HG03095 (cell line): ENCODE results near the gene KIF22.

Source experiments
- ATAC-seq: cut with Tn5 transposase; IDR thresholded peaks from one replicate; pipeline ENCODE4 v1.9.1; 2021; ENCODE audit warnings: moderate library complexity; ENCODE audit not compliant: unreplicated experiment

KIF22 gene

GRCh38 chr16:29794231-29794710 lies 3.7 kb downstream of the KIF22 start:
- no peak for ATAC-seq

DNA sequence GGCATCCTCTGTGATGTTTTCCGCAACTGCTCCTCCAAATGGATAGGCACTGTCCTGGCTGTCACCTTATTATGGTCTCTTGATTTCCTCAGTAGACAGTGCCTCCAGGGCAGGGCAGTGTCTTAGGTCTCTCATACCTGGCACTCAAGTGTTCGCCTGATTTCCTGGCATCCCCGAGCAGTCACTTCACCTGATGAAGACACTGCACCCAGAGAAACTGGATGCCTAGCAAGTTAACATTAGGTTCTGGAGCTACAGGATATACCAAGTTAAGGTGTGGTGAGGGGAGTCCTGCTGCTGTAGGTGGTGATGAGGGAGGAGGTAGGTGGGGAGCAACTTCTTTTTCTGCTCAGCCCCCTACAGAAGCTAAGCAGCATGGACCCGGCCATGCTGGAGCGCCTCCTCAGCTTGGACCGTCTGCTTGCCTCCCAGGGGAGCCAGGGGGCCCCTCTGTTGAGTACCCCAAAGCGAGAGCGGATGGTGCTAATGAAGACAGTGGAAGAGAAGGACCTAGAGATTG lies 11.9 kb downstream of the KIF22 start:
- no peak for ATAC-seq

DNA sequence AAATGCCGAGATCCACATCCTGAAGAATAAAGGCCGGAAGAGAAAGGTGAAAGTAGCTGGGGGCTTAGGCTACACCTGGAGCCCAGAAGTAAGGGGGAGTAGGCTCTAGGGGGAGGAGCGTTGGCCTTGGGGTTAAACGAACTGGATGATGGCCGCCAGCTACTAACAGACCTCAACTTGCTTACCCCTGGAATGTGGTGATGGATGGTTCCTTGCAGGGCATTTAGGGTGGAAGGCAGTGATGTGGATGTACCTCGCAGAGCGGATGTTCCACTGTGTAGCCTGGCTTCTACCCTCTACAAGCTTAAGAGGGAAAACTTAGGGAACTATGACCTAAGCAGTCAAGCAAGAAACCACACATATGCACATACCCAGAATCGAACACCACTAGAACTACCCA lies 13.5 kb downstream of the KIF22 start:
- no peak for ATAC-seq

GRCh38 chr16:29804455-29805231 lies 14.1 kb downstream of the KIF22 start:
- ATAC-seq = no peak

DNA sequence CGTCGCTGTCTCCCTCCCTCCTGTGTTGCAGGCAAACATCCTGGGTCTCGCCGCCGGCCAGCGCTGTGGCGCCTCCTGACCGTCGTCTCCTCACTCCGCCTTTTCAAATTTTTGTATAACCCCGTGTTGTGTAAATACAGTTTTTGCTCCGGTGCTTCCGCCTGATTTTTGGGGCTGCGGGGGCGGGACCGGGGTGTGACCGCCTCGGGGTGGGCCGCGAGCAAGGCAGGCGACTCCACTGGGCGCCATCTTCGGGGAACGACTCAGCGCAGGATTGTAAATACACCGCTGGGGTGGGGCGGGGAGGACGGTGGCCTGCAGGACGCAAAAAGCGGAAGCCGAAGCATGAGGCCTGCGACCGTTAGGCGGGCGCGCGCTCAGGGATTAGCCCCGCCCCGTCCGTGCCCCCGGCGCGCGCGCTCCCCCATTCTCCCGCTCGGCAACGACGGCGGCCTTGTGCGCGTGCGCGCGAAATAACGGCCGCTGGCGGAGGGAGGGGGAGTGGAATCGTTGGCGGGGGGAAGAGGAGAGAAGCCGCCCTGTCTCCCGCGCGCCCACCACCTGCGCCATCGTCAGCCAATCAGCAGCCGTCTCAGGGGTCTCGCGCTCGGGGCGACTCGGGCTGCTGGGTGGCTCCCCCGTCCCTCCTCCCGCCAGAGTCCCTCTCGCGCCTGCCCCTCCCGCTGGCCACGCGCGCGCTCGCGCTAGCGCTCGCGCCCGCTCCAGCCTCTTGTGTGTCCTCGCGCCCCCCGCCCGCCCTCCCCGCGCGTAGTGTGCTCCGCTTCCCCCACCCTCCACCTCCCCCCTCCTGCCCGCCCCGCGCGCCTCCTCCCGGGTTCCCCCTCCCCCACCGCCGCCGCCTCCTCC lies 14.9 kb downstream of the KIF22 start:
- ATAC-seq = peak; percentile 47

DNA sequence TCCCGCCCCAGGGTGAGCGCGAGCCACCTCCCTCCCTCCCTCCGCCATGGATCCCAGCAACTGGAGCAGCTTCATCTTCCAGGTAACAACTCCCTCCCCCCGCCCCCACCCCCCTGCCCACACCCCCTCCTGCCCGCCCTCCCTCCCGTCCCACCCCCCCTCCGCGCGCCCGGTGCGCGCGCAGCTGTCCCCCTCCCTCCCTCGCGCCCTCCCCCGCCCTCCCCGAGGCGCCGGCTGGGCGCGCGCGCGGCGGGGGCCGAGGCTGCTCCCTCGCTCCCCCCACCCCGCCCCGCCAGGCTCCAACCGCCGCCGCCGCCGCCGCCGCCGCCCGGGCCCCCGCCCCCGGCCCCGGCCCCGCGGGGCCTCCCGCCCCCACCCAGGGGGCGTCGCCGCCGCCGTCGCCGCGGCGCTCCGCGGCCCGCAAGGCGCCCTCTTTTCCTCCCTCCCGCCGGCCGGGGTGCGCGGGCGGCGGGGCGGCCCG lies 15.6 kb downstream of the KIF22 start, which contains the start of gene MAZ:
Gene MAZ (plus strand): TSS at position 431 of the 481 bp plus-strand sequence. CDS start 173 bp downstream, outside the sequence.
- ATAC-seq = no peak

GRCh38 chr16:29806641-29807425 lies 16.3 kb downstream of the KIF22 start:
- ATAC-seq = no peak

- no peak for ATAC-seq
These were observed 17.1 kb downstream of the KIF22 start for GRCh38 chr16:29807426-29808218.

DNA sequence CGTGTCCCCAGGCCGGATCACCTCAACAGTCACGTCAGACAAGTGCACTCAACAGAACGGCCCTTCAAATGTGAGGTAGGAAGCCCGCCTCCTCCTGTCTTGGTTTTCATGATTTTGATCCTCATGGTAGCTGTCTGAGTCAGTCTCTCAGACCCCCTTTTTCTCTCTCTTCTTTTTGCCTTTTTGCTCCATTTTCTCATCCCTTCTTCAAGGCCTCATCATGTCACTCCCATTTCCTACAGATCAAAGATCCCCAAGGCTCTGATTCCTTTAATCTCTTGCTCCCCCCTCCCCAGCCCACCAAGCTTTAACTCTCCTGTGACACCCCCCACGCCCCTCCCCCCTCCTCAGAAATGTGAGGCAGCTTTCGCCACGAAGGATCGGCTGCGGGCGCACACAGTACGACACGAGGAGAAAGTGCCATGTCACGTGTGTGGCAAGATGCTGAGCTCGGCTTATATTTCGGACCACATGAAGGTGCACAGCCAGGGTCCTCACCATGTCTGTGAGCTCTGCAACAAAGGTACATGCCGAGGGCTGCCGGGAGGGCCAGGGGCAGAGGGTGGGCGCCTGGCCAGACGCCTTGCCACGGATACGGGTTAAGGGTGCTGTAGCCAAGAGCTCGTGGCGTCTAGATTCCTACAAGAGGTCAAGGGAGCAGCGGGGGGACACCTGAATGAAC lies 17.8 kb downstream of the KIF22 start:
- ATAC-seq = no peak

DNA sequence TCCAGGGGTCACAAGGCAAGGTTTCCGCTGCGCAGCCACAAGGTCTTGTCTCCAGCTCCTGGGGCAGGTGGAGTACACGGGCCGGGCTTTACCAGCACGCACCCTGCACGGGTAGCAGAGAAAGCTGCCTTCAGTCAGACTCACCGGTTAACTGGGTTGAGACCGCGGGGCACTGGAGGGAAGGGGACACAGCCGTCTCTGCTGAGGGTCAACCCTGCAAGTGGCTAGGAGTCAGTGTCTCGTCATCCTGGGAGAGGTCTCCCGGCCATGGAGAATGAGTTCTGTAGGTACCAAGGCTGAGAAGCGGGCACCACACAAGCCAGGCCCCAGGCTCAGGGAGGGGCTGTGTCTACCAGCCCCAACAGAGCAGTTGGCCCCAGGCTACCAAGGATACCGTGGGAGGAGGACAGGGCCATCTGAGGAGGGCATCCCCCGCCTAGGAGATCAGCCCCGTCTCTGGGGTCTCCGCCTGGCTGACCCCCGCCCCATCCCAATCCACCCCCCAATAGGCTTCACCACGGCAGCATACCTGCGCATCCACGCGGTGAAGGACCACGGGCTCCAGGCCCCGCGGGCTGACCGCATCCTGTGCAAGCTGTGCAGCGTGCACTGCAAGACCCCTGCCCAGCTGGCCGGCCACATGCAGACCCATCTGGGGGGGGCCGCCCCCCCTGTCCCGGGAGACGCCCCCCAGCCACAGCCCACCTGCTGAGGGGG lies 18.6 kb downstream of the KIF22 start:
- ATAC-seq = no peak

GRCh38 chr16:29809850-29810698 lies 19.5 kb downstream of the KIF22 start:
- no peak for ATAC-seq

- ATAC-seq = no peak
These were observed 20.2 kb downstream of the KIF22 start for GRCh38 chr16:29810699-29811169.

GRCh38 chr16:29811170-29811895 lies 20.8 kb downstream of the KIF22 start:
- ATAC-seq = peak; percentile 41

GRCh38 chr16:29811896-29812665 lies 21.5 kb downstream of the KIF22 start, which contains the start of gene PRRT2:
Gene PRRT2, plus strand, starts transcription at chr16:29812193. Its CDS starts 862 bp downstream, at chr16:29813055.
- no peak for ATAC-seq

- ATAC-seq = no peak
These were observed 22.4 kb downstream of the KIF22 start for GRCh38 chr16:29812754-29813643.
